SK-N-SH (cell line): ENCODE results near the gene DUSP6. TPM values are rescaled to one million over a fixed set of nuclear protein-coding genes. Genes with fewer than 3 reads are reported as not detected.

Experiments used
- CTCF ChIA-PET: fragments of 300-600, 350-600 bp; formaldehyde crosslinking; extraction: SDS; loops from one replicate; lab custom pipeline; 2021; lab: Yijun Ruan, JAX
- POLR2A ChIA-PET: fragments of 350-600 bp; sonication (Branson Sonifier 250); formaldehyde crosslinking; extraction: SDS; loops from one replicate; lab custom pipeline; 2020; ENCODE audit warnings: antibody characterized with exemption, inconsistent platforms; lab: Yijun Ruan, JAX
- DNase-seq: peaks from one replicate; pipeline ENCODE4 v3.0.0; 2012
- H2AFZ ChIP-seq: fragments of 200-600 bp; sonication (generic); 2 replicates; pipeline ENCODE4 v1.8.1; 2016; ENCODE audit warnings: antibody characterized with exemption, mild to moderate bottlenecking, low read depth
- H3F3A ChIP-seq: fragments of 200-600 bp; sonication (generic); replicated peaks from 2 replicates; pipeline ENCODE3; 2016; ENCODE audit warnings: antibody characterized with exemption, mild to moderate bottlenecking; ENCODE audit not compliant: insufficient read depth
- H3K27ac ChIP-seq, 2 experiments: fragments of 200-500 bp in 1 of 2; fragments of 200-600 bp in 1 of 2; sonication (Bioruptor generic) in 1 of 2; sonication (generic), shearing (Covaris generic) in 1 of 2; 2 replicates each; pipeline versions ENCODE4 v1.5.1 to v1.6.1; 2014 to 2016; ENCODE audit warnings: low read depth in 2 of 2, inconsistent platforms in 1 of 2, low read length in 1 of 2, mild to moderate bottlenecking in 1 of 2, mixed read lengths in 1 of 2
- H3K27me3 ChIP-seq: fragments of 200-600 bp; sonication (generic), shearing (Covaris generic); 2 replicates; pipeline ENCODE4 v1.6.1; 2016; ENCODE audit warnings: mixed run types; ENCODE audit not compliant: insufficient read depth
- H3K36me3 ChIP-seq, 2 experiments: fragments of 200-500 bp in 1 of 2; fragments of 200-600 bp in 1 of 2; sonication (Bioruptor generic) in 1 of 2; sonication (generic) in 1 of 2; replicated peaks in 1 of 2; 2 replicates each; pipeline versions ENCODE3 to v1.5.1; 2014 to 2016; ENCODE audit warnings: low read length in 1 of 2, mild to moderate bottlenecking in 1 of 2; ENCODE audit not compliant: insufficient read depth in 2 of 2, control insufficient read depth in 1 of 2
- H3K4me1 ChIP-seq, 2 experiments: fragments of 200-500 bp in 1 of 2; fragments of 200-600 bp in 1 of 2; sonication (Bioruptor generic) in 1 of 2; sonication (generic), shearing (Covaris generic) in 1 of 2; 2 replicates each; pipeline versions ENCODE4 v1.5.1 to v1.6.1; 2014 to 2016; ENCODE audit warnings: low read depth in 1 of 2, low read length in 1 of 2, mixed run types in 1 of 2; ENCODE audit not compliant: insufficient read depth in 2 of 2, control insufficient read depth in 1 of 2
- H3K4me2 ChIP-seq: fragments of 200-600 bp; sonication (generic), shearing (Covaris generic); 2 replicates; pipeline ENCODE4 v1.6.1; 2017; ENCODE audit warnings: mixed run types
- H3K4me3 ChIP-seq, 2 experiments: fragments of 200-500 bp in 1 of 2; fragments of 200-600 bp in 1 of 2; sonication (Bioruptor generic) in 1 of 2; sonication (generic), shearing (Covaris generic) in 1 of 2; 2 replicates each; pipeline versions ENCODE4 v1.5.1 to v1.8.1; 2014 to 2016; ENCODE audit warnings: low read depth in 2 of 2, inconsistent platforms in 1 of 2, low read length in 1 of 2, mild to moderate bottlenecking in 1 of 2, mixed read lengths in 1 of 2, moderate library complexity in 1 of 2
- H3K79me2 ChIP-seq: fragments of 200-600 bp; sonication (generic); 2 replicates; pipeline ENCODE4 v1.8.1; 2017; ENCODE audit warnings: mild to moderate bottlenecking; ENCODE audit not compliant: insufficient read depth
- H3K9ac ChIP-seq: fragments of 200-600 bp; sonication (generic); 2 replicates; pipeline ENCODE4 v1.6.1; 2017; ENCODE audit warnings: mixed run types
- H3K9me2 ChIP-seq: fragments of 200-600 bp; sonication (generic); 2 replicates; pipeline ENCODE4 v1.6.1; 2017; ENCODE audit warnings: mixed run types
- H3K9me3 ChIP-seq: fragments of 200-600 bp; sonication (generic); 2 replicates; pipeline ENCODE4 v1.6.1; 2017; ENCODE audit warnings: mixed run types, mild to moderate bottlenecking, moderate library complexity
- H4K20me1 ChIP-seq: fragments of 200-600 bp; sonication (generic); 2 replicates; pipeline ENCODE4 v1.6.1; 2017; ENCODE audit warnings: mild to moderate bottlenecking, mixed run types; ENCODE audit not compliant: insufficient read depth
- ELF1 ChIP-seq: IDR thresholded peaks from 2 replicates; pipeline ENCODE4 v1.4.0; 2012
- EP300 ChIP-seq, 2 experiments: IDR thresholded peaks; 2 replicates each; pipeline versions ENCODE4 v1.4.0 to v1.6.1; 2012; ENCODE audit warnings: borderline replicate concordance in 1 of 2, low read depth in 1 of 2, low read length in 1 of 2
- GATA2 ChIP-seq: sonication (generic); formaldehyde crosslinking; IDR thresholded peaks from 2 replicates; pipeline ENCODE4 v1.5.0; 2020; ENCODE audit warnings: mild to moderate bottlenecking, missing genetic modification reagents
- MXI1 ChIP-seq: IDR thresholded peaks from 2 replicates; pipeline ENCODE4 v1.6.1; 2012; ENCODE audit warnings: mild to moderate bottlenecking, low read depth, low read length, improper control_type of control experiment
- NRF1 ChIP-seq: IDR thresholded peaks from 2 replicates; pipeline ENCODE4 v1.6.1; 2012; ENCODE audit warnings: low read depth, mild to moderate bottlenecking, low read length
- PBX3 ChIP-seq: IDR thresholded peaks from 2 replicates; pipeline ENCODE4; 2012
- POLR2AphosphoS5 ChIP-seq: IDR thresholded peaks from 2 replicates; pipeline ENCODE4 v1.6.1; 2012; ENCODE audit warnings: low read depth, low read length
- REST ChIP-seq: IDR thresholded peaks from 2 replicates; pipeline ENCODE4 v1.6.1; 2012; ENCODE audit warnings: mild to moderate bottlenecking, low read depth, low read length, moderate library complexity
- SMC3 ChIP-seq: IDR thresholded peaks from 2 replicates; pipeline ENCODE4 v1.6.1; 2012; ENCODE audit warnings: low read depth, low read length, improper control_type of control experiment
- TCF12 ChIP-seq: IDR thresholded peaks from 2 replicates; pipeline ENCODE4 v1.4.0; 2012
- WGBS: methylation state at CpG from one replicate; pipeline ENCODE4 v1.1.6; 2017; ENCODE audit warnings: low lambda C conversion rate; 5-methylcytosine and 5-hydroxymethylcytosine counted together
- polyA plus RNA-seq, 3 experiments: library from polyadenylated mRNA; depleted of rRNA; stranded (reverse); fragments of >200 nt; gene quantifications; 2 replicates each; pipeline ENCODE4 v1.2.3, GENCODE V29; 2012

Gene DUSP6
- polyA plus RNA-seq, 1 of the 3 experiments (the other 2 are of a cell fraction): 71.4 TPM

- 67% methylated on average over 3 of the region's 3 CpGs for WGBS
- H2AFZ ChIP-seq: no peak overlapping the region
Observed at GRCh38 chr12:89390802-89391673, 38.7 kb upstream of the DUSP6 start.

GRCh38 chr12:89389755-89390661, 37.7 kb upstream of the DUSP6 start:
- H3K9ac ChIP-seq: no peak overlapping the region

More at GRCh38 chr12:89390802-89391673, 38.7 kb upstream of the DUSP6 start:
- no peak overlapping the region for H3K9ac ChIP-seq
- POLR2A ChIA-PET: no interaction called here
- H3K9me3 ChIP-seq: no peaks in the 10 kb centered on the region
- H3K36me3 ChIP-seq: no peaks in the 10 kb centered on the region
- peak overlapping the region in 1 of 2 experiments; percentile 12; a peak in 2 of 4 replicates for H3K27ac ChIP-seq
- no peak for TF ChIP-seq NRF1
- TF ChIP-seq EP300 (IDR thresholded peaks at IDR 0.05; ENCODE audit: borderline replicate concordance in 1 of 2, low read depth in 1 of 2, low read length in 1 of 2): peak in 1 of 2 experiments; percentile 52; a peak in 1 of 4 replicates
- TF ChIP-seq, all 33 proteins: peak for 1
- Histone ChIP-seq H4K20me1 (no peaks in the 10 kb centered on the region), H3K9me2 (no peaks in the 10 kb centered on the region), H3K27me3 (no peaks in the 10 kb centered on the region), H3K4me2 (no peak overlapping the region), H3K79me2 (no peaks in the 10 kb centered on the region), H3K4me3 (no peak overlapping the region), H3F3A (no peaks in the 10 kb centered on the region), H3K4me1 (peaks cover 14 to 22% of the 10 kb centered on the region in 2 experiments; a peak in 3 of 4 replicates)
- DNase-seq: no peak
- CTCF ChIA-PET: interaction anchor here (1.4 kb wide), 1 partner anchor 13 kb away, joined by 5 read pairs; no protein-coding TSS in a partner anchor

More at GRCh38 chr12:89389755-89390661, 37.7 kb upstream of the DUSP6 start:
- H3K9me2 ChIP-seq: no peaks in the 10 kb centered on the region
- H4K20me1 ChIP-seq: no peaks in the 10 kb centered on the region
- 80% methylated on average over 6 of the region's 6 CpGs for WGBS
- H3K4me3 ChIP-seq: no peak overlapping the region
- no peak overlapping the region for H3K4me2 ChIP-seq
- H2AFZ ChIP-seq: no peak overlapping the region
- H3K27ac ChIP-seq: peak overlapping the region; percentile 12 to 58; a peak in 3 of 4 replicates
- H3K27me3 ChIP-seq: no peaks in the 10 kb centered on the region
- ChIA-PET CTCF (interaction anchor here (0.6 kb wide), 1 partner anchor 32 kb away, joined by 3 read pairs; no protein-coding TSS in a partner anchor), POLR2A (no interaction called here)
- no peak for TF ChIP-seq POLR2AphosphoS5
- no peak for TF ChIP-seq MXI1
- no peak for TF ChIP-seq REST
- TF ChIP-seq TCF12: no peak
- no peak for TF ChIP-seq GATA2
- TF ChIP-seq SMC3: no peak
- TF ChIP-seq ELF1: no peak
- no peak for TF ChIP-seq PBX3
- H3K9me3 ChIP-seq: no peaks in the 10 kb centered on the region
- peaks cover 16 to 31% of the 10 kb centered on the region in 2 experiments; a peak in 3 of 4 replicates for H3K4me1 ChIP-seq
- H3F3A ChIP-seq: no peaks in the 10 kb centered on the region
- H3K36me3 ChIP-seq: no peaks in the 10 kb centered on the region
- DNase-seq: no peak
- no peaks in the 10 kb centered on the region for H3K79me2 ChIP-seq
